ENCODE results near the gene SH3GLB2. TPM values are rescaled to one million over a fixed set of nuclear protein-coding genes. Genes with fewer than 3 reads are reported as not detected.
"Not testable (repeated sequence)": the region's sequence is repeated elsewhere in the genome, so short reads cannot be mapped to it uniquely, and the experiment has no call there.

Gene SH3GLB2
- total RNA-seq, 2 donors from 2014 or later = 109 to 110 TPM

- Histone ChIP-seq H3K27ac (no peak overlapping the region), H3K27me3 (no peaks in the 10 kb centered on the region), H3K9ac (ENCODE audit: low read depth in 2 of 2, low read length in 2 of 2) (no peak overlapping the region), H3K4me1 (no peaks in the 10 kb centered on the region), H3K4me3 (no peak overlapping the region), H3K9me3 (no peaks in the 10 kb centered on the region), H3K36me3 (peaks cover 5% of the 10 kb centered on the region)
- TF ChIP-seq CTCF (IDR thresholded peaks at IDR 0.05) = peak; percentile 66
- DNase-seq = peak; percentile 71
- intact Hi-C loops (cut with DNase I) = loop anchor here (5.0 kb wide), 1 partner anchor 781 kb away; no protein-coding TSS in a partner anchor
Measured at GRCh38 chr9:129006328-129007034, 21.6 kb downstream of the SH3GLB2 start.

- Histone ChIP-seq H3K4me1 (no peaks in the 10 kb centered on the region), H3K27ac (no peak overlapping the region), H3K9ac (ENCODE audit: low read depth in 2 of 2, low read length in 2 of 2) (no peak overlapping the region), H3K27me3 (no peaks in the 10 kb centered on the region), H3K36me3 (peaks cover 2% of the 10 kb centered on the region), H3K9me3 (no peaks in the 10 kb centered on the region), H3K4me3 (no peak overlapping the region)
- TF ChIP-seq CTCF (IDR thresholded peaks at IDR 0.05) = no peak
- intact Hi-C loops (cut with DNase I) = loop anchor here (5.0 kb wide), 1 partner anchor 782 kb away; no protein-coding TSS in a partner anchor
- no peak for DNase-seq
Measured at GRCh38 chr9:129005336-129005997, 22.7 kb downstream of the SH3GLB2 start.

- H3K9ac ChIP-seq (ENCODE audit: low read depth in 2 of 2, low read length in 2 of 2); intact Hi-C loops (cut with DNase I); H3K9me3 ChIP-seq; H3K4me1 ChIP-seq; H3K27ac ChIP-seq; DNase-seq; H3K4me3 ChIP-seq; H3K36me3 ChIP-seq; H3K27me3 ChIP-seq: not testable (repeated sequence)
Measured at GRCh38 chr9:129004173-129004572, 24.0 kb downstream of the SH3GLB2 start.

GRCh38 chr9:129002992-129003391 lies 25.1 kb downstream of the SH3GLB2 start:
- intact Hi-C loops (cut with DNase I) = no loop called here
- no peak for TF ChIP-seq CTCF (IDR thresholded peaks at IDR 0.05)
- Histone ChIP-seq H3K27me3 (no peaks in the 10 kb centered on the region), H3K4me1 (no peaks in the 10 kb centered on the region), H3K27ac (no peak overlapping the region), H3K36me3 (peaks cover 3% of the 10 kb centered on the region), H3K4me3 (no peak overlapping the region), H3K9ac (ENCODE audit: low read depth in 2 of 2, low read length in 2 of 2) (no peak overlapping the region), H3K9me3 (no peaks in the 10 kb centered on the region)
- DNase-seq = no peak

GRCh38 chr9:129001504-129002325 lies 26.4 kb downstream of the SH3GLB2 start:
- no peak for DNase-seq
- no peak overlapping the region for H3K27ac ChIP-seq

More at GRCh38 chr9:129001504-129002325, 26.4 kb downstream of the SH3GLB2 start:
- Histone ChIP-seq H3K27me3 (no peaks in the 10 kb centered on the region), H3K36me3 (peaks cover 6% of the 10 kb centered on the region), H3K9me3 (no peaks in the 10 kb centered on the region), H3K4me3 (no peak overlapping the region), H3K4me1 (no peaks in the 10 kb centered on the region), H3K9ac (ENCODE audit: low read depth in 2 of 2, low read length in 2 of 2) (no peak overlapping the region)
- TF ChIP-seq CTCF (IDR thresholded peaks at IDR 0.05) = no peak
- intact Hi-C loops (cut with DNase I) = no loop called here
